ENCODE data around the gene LY9. TPM values are rescaled to one million over a fixed set of nuclear protein-coding genes. Genes with fewer than 3 reads are reported as not detected.
"Not testable (repeated sequence)": the region's sequence is repeated elsewhere in the genome, so short reads cannot be mapped to it uniquely, and the experiment has no call there.

The LY9 gene
- total RNA-seq, 1 donor from 2014 or later: not detected

DNA sequence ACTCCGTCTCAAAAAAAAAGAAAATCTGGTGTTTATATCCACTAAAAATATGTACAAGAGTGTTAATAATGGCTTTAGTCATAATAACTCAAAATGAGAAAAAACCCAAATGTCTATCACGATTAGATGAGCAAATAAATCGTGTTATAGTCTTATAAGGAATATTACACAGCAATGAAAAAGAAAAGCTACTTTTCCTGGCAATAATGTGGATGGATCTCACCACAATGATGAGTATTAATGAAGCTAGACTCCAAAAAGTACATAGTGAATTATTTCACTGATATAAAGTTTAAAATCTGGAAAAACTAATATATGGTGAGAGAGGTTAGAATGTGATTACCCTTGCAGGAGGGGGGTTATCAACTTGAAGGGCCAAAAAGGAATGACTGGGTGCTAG, 57.0 kb downstream of the LY9 start:
- ATAC-seq: no peak
- intact Hi-C loops (cut with DNase I): no loop called here

DNA sequence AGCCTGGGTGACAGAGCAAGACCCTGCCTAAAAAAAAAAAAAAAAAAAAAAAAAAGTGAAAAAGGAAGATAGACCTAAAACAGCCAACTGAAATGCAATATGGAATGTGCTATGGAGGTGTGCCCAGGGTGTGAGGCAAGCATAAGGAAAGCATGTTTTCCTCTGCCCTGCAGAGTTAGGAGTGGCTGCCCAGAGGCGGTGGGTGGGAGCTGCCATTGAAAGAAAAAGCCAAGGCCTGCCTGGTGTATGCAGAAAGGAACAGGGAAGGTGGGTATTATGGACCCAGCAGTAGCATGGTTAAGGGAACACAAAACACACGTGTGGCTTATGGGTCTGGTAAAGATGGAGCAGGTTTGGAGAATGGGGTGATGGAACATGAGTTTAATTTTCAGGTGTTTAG, 57.8 kb downstream of the LY9 start:
- DNase-seq (ENCODE audit: missing footprints) (no peak), ATAC-seq (no peak)
- intact Hi-C loops (cut with DNase I): no loop called here

More for the DNA sequence above, 57.0 kb downstream of the LY9 start:
- no peak for DNase-seq (ENCODE audit: missing footprints)

DNA sequence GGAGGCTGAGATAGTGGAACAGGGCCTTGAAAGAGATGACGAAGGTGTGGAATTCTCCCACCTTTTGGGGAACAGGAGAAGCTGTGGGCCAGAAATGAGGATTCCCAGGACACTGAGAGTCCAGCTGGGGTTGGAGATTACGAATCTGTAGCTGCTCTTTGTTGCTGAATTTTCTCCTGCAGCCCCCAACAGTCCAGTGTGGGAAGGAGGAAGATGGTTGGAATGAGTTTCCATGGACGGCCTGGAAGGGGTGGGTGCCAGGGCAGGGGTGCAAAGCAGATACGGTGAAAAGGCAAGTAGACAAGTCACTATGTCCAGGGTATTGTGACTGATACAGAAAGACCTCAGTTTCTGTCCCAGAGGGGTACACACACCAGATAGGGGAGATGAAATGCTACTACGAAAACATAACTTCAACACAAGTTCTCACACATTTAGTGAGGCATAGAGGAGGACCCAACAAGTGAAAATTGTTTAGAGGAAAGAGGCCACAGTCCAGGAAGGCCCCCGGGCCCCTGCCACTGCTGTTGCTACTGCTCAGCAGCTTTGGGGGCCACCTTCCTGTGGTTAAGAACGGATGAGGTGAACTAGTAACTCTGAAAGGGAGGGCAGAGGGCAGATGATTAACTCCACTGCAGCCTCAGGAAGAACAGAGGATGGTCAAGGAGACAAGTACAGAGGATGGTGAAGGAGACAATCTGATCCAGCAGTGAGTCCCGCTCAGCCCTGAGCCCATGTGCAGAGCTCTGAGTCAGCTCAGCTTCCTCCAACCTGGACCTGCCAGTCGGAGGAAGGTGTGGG, 59.4 kb downstream of the LY9 start:
- intact Hi-C loops (cut with DNase I): no loop called here
- no peak for ATAC-seq
- DNase-seq (ENCODE audit: missing footprints): no peak

DNA sequence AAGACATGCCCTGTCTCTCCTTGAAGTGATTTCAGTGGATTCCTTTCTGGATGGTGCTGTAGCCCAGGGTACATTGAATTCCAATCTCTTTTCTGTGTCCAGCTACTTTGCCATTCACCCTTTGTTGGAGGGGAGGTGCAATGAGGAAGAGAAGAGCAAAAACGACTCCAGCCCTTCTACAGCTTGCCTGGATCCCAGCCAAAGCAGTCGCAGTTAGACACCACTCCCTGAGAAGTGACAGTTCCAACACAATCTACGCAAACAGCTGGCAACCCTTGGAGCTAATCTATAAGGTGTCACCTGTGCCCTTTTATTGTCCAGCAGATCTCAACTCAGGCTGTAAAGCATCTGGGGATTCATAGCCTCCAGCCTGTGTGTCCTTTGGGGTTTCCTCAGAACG, 62.1 kb downstream of the LY9 start:
- intact Hi-C loops (cut with DNase I): no loop called here
- no peak for DNase-seq (ENCODE audit: missing footprints)
- ATAC-seq: no peak

DNA sequence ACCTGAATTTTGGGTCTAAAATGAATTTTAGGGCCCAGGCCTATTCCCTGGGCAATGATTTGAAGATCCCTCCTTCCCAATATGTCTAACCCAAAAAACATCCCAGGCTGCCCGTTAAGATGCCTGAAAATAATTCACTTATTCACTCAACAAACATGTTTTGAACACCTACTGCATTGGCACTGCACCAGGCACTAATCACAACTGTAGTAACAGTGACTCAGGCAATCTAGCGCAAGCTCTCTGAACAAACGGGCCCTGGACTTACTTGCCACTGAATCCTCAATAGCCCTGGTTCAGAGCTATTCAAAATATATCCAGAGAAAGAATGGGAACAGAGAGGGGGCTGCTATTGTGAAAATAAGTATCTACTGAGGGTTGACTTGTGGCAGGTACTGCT, 62.5 kb downstream of the LY9 start:
- intact Hi-C loops (cut with DNase I): no loop called here
- DNase-seq (ENCODE audit: missing footprints) (no peak), ATAC-seq (no peak)

DNA sequence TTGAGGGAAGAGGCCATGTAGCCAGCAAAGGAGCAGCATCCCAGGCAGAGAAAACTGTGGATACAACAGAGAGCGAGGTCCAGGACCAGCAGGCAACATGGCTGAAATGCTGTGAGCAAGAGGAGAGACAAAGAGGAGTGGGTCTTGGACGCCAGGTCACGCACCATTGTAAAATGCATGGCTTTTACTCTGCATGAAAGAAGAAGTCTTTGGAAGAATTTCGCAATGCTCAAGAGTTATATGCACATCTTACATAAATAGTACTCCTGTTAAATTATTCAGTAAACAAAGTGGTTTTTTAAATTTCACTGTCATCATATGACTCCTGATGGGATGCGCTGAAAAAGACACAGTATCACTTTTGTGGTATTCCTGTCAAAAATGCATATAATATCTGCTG, 63.2 kb downstream of the LY9 start:
- intact Hi-C loops (cut with DNase I): no loop called here
- DNase-seq (ENCODE audit: missing footprints): no peak
- ATAC-seq: no peak

DNA sequence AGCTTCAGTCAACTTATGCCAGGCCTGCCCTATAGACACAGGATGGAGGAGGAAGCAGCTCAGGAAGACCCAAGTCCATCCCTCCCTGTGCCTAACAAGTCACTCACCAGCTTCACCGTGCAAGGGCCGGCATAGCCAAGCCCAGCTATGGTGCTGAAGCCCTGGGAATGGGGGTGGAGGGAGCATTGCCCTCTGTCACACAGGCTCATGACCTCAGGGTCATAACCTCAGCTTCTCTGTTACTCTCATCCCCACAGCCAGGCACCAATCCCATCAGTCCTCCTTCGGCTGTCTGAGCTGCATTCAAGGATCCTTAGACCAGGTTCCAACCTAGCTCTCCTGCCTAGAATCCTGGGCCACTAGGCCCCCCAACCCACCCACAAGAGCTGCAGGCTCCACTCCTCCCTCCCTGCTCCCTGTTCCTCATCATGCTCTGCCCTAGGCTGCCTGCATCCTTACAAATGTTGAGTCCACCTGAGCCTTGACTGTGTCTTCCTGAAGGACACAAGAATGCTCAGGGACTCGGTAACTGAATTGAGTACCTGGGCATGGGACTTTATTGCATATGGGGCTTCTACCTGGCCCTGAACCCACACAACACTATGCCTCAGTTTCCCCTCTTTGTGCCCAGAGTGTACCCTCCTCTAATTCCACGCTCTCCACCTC, 65.0 kb downstream of the LY9 start:
- DNase-seq (ENCODE audit: missing footprints) (no peak), ATAC-seq (no peak)
- intact Hi-C loops (cut with DNase I): no loop called here

DNA sequence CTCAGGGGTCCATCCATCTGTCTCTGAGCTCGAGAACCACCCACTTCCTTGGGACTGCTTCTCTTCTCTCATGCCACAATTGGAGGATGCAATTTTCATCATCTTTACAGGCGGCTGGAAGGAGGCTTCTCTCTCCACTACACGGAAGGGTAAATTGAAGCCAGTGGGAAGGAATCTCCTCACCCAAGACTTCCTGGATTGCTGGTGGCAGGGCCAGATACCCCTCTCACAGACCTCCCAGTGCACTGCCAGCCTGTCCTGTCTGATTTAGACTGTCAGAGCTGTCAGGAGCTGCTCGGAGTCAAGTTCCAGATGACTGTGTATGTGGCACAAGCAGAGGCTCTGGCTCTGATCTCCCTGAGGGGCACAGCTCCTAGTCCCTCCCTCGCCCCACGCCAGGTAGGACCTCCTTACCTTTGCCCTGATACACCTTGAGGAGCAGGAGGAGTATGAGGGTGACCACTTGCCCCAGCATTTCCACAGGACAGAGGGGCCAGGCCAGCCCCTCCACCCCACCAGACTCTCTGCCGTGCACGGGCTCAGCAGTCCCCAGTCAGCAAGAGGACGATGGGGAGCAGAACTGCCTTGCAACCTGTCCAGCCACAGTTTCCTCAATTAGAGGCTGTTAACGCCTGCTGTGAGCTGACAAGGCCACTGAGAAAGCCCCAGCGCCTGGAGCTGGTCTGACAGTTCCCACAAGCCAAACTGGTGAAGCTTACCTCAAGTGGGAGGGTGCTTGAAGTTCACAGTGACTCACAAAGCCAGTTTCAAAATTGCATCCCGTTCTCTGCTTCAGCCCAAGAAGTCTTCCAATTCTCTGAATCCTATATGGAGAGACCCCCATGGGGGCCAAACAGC, 66.5 kb downstream of the LY9 start, which contains the start of gene CD244:
CD244 (minus strand) TSS at position 685 of the 858 bp plus-strand sequence; CDS start at position 475, 210 bp downstream.
- DNase-seq (ENCODE audit: missing footprints) (peak; percentile 75), ATAC-seq (peak; percentile 63)
- intact Hi-C loops (cut with DNase I): no loop called here

DNA sequence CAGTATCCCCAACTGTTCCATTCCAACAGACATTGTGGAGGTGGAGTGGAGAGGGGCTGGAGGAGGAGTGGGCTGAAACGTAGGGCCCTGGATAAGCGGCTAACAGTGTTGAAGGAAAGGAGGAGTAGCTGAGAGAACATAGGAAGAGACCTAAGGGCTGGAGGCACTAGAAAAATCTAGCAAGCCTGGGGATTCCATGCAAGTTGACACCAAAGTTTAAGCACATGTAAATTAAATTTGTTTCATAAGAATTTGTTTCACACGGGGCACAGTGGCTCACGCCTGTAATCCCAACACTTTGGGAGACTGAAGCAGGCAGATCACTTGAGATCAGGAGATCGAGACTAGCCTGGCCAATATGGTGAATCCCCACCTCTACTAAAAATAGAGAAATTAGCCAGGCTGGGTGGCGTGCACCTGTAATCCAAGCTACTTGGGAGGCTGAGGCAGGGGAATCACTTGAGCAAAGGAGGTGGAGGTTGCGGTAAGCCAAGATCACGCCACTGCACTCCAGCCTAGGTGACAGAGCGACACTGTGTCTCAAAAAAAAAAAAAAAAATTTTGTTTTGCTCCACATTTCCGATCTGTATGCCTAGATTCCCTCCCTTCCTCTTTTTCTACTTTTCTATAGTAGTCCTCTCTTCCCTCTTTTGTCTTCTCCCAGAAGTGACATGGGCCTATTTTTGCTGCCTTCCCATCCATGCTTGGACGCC, 67.2 kb downstream of the LY9 start:
- ATAC-seq (no peak), DNase-seq (ENCODE audit: missing footprints) (no peak)
- intact Hi-C loops (cut with DNase I): no loop called here

DNA sequence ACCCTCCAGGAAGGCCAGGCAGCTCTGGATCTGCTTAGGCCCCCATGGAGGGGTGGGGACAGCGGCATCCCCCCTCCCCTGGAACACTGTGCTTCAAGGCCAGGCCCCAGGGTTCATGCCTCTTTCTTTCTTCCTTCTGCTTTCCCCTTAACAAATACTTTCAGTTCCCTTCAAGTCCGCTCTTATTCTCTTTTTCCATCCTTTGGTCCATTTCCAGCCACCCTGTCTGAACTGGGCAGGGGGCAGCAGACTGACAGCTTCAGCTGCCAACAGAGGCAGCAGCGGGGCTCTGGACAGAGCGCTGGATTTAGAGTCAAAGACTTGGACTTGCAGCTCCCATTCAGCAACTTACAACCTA, 67.8 kb downstream of the LY9 start:
- intact Hi-C loops (cut with DNase I): no loop called here
- ATAC-seq (peak; percentile 68), DNase-seq (ENCODE audit: missing footprints) (no peak)

DNA sequence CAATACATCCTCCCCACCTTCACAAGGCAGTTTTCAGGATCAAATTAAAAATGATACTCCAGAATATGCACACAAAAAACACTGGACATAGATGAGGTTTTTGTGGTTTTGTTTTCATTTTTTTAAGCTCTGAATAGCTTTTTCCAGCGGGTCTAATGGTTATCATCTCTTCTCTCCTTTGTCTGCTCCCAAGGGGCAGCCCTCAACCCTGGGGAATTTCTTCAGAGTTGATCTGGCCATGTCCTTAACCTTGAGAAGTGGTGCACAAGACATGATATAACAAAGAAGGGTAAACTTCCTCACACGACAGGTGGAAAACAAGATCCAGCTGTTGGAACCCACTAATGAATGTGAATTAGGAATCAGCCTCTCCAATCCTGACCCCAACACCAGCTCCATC, 68.2 kb downstream of the LY9 start:
- no peak for ATAC-seq

DNA sequence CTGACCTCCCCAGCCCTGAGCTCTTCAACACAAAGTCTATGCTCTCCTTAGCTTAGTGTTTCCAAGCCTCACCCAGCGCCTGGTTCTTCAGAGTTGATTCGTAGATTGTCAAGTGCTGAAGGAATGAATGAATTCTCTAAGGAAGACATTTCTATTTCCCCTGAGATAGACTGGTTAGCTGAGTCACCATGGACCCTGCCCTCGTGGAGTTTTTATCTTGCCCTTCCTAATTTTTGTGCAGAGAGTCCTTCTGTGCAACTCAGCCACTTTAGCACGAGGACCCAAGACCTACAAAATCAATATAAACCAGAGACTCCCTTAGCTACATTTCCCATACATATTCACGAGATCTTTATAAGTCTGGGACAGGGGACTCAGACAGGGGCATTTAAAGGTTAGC, 69.4 kb downstream of the LY9 start:
- ATAC-seq (no peak), DNase-seq (ENCODE audit: missing footprints) (no peak)
- intact Hi-C loops (cut with DNase I): no loop called here

More for the DNA sequence above, 68.2 kb downstream of the LY9 start:
- DNase-seq (ENCODE audit: missing footprints): no peak
- intact Hi-C loops (cut with DNase I): no loop called here

DNA sequence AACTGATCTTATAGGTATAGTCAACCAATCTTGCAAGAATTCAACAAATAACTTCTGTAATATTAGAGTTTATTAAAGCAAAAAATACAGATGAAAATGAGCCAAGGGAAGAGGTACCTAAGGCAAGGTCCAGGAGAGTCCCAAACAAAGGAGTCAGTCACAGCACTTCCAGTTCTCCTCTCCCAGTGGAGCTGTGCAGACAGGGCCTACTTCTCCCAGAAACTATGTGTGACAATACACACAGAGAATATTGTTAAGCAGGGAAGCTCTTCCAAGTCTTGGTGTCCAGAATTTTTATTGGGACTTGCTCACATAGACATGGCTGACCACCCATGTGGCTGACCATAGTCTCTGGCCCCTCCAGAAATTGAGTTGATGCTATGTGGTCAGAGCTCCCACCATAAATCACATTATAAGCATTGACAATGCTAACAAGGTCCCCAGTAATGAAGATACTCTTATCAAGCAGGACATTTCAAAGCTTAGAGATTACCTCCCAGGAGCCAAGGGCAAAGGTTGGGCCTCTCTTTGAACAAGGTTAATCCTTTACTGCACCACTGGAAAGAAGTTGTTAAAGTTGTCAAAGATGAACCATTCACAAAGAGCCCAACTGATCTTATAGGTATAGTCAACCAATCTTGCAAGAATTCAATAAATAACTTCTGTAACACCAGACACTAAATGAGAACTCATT, 70.2 kb downstream of the LY9 start:
- intact Hi-C loops (cut with DNase I): no loop called here
- no peak for DNase-seq (ENCODE audit: missing footprints)

DNA sequence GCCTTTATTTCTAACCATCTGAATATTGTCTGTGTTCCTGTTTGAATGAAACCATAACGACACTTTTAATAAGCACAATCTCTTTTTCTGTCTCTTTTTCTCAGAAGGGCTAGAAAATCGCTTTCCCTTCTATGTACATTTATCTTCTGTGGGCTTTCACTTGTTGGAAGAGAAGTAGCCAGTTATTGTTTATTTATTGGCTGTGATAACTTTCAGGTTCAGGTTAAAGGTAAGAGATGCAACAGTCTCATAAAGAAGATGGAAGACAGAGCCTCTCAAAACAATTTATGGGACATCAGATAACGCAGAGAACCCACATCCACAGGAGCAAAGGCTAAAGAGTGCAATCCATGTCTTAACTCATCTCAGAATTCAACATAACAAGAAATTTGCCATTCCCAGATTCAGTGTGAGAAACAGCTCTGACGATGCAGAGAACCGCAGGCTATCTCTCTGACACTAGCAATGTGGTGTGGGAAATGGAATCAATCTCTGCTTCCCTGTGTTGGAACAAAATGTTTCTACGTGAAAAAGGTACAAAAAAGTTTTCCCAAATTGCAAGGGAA, 70.8 kb downstream of the LY9 start:
- ATAC-seq (no peak), DNase-seq (ENCODE audit: missing footprints) (no peak)
- intact Hi-C loops (cut with DNase I): no loop called here

More for the DNA sequence above, 70.2 kb downstream of the LY9 start:
- ATAC-seq: no peak

DNA sequence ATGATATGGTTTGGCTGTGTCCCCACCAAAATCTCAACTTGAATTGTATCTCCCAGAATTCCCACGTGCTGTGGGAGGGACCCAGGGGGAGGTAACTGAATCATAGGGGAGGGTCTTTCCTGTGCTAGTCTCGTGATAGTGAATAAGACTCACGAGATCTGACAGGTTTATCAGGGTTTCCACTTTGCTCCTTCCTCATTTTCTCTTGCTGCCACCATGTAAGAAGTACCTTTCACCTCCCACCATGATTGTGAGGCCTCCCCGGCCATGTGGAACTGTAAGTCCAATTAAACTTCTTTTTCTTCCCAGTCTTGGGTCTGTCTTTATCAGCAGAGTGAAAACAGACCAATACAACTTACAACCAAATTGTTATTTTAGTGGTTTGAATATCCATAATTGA, 71.7 kb downstream of the LY9 start:
- ATAC-seq; intact Hi-C loops (cut with DNase I); DNase-seq (ENCODE audit: missing footprints): not testable (repeated sequence)

DNA sequence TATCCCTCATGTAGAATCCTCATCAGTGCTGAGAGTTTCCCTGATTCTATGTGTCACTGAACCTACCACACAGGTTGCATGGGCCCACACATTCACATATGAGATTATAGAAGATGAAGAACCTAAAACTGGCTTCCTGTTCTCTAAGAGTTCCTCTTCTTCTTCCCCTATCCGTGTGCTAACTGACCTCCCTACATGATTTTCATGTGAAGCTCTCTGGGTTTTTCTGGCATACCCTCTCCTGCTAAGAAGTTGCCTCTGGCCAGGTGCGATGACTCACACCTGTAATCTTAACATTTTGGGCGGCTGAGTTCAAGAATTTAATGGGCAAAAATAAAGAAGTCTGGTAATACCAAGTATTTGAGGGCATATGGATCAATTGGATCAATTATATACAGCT, 72.2 kb downstream of the LY9 start:
- ATAC-seq: no peak
- intact Hi-C loops (cut with DNase I): no loop called here
- DNase-seq (ENCODE audit: missing footprints): no peak

DNA sequence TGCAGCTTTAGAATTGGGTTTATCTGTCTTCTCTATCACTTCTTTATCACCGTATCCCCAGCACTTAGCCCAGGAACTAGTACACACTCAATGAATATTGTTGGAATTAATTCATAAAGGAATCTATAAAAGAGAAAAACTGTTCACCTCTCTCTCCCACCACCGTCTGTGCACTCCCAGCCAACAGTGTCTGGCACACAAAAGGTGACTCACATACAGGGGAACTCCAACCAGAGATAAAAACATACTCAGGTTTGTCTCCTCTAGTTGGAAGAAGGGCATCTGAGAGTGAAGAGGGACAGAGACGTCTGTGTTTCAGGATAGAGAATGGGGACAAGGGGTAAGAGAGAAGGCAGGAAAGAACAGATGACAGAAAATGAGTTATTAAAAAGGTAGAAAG, 79.0 kb downstream of the LY9 start:
- ATAC-seq: no peak
- no peak for DNase-seq (ENCODE audit: missing footprints)
- intact Hi-C loops (cut with DNase I): no loop called here

DNA sequence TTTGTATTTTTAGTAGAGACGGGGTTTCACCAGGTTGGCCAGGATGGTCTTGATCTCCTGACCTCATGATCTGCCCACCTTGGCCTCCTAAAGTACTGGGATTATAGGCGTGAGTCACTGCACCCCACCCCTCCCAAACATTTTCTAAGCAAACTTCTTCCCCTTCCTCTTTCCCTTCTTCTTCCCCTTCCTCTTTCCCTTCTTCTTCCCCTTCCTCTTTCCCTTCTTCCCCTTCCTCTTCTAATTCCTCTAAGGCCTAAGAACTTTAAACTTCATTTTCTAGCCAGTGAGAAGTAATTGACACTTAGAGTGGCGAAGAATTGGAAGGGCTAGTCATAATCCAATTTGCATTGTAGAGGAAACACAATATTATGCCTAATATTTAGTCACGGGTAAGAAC, 79.6 kb downstream of the LY9 start:
- intact Hi-C loops (cut with DNase I); DNase-seq (ENCODE audit: missing footprints); ATAC-seq: not testable (repeated sequence)

All from Right ventricle myocardium inferior (tissue), 1 donor.